Fibroblast of skin of scalp (primary cell): Measurements from ENCODE around the gene TMEM135. TPM values are rescaled to one million over a fixed set of nuclear protein-coding genes. Genes with fewer than 3 reads are reported as not detected.
"Not testable (repeated sequence)": the region's sequence is repeated elsewhere in the genome, so short reads cannot be mapped to it uniquely, and the experiment has no call there.

Experiments used
- DNase-seq: peaks from one replicate; pipeline ENCODE4 v3.0.0-alpha.2; 2013
- polyA plus RNA-seq, 2 experiments: library from polyadenylated mRNA; unstranded; fragments of 120-200 nt; gene quantifications; one replicate each; pipeline ENCODE4 v1.2.1, GENCODE V29; 2013; ENCODE audit not compliant: insufficient read length in 2 of 2

TMEM135 gene
- 12.0 TPM for polyA plus RNA-seq (2013, experiment 1 of 2; ENCODE audit: insufficient read length)
- polyA plus RNA-seq (2013, experiment 2 of 2; ENCODE audit: insufficient read length), result 11.0 TPM

- peak; percentile 89 for DNase-seq
Measured at GRCh38 chr11:87037450-87038234, at the start of gene TMEM135. TMEM135 (plus strand) TSS chr11:87037934; CDS start chr11:87038046, 112 bp downstream.

GRCh38 chr11:86988351-86988881, 49.3 kb upstream of the TMEM135 start:
- no peak for DNase-seq

- DNase-seq, result peak; percentile 45
Measured at GRCh38 chr11:86990031-86990430, 47.7 kb upstream of the TMEM135 start.

- peak; percentile 91 for DNase-seq
Measured at GRCh38 chr11:86990515-86990914, 47.2 kb upstream of the TMEM135 start.

- DNase-seq, result no peak
Measured at GRCh38 chr11:86991341-86991740, 46.4 kb upstream of the TMEM135 start.

- not testable (repeated sequence) for DNase-seq
Measured at GRCh38 chr11:86992340-86992739, 45.4 kb upstream of the TMEM135 start.

- no peak for DNase-seq
Measured at GRCh38 chr11:86993031-86993430, 44.7 kb upstream of the TMEM135 start.

GRCh38 chr11:86996953-86997570, 40.7 kb upstream of the TMEM135 start:
- no peak for DNase-seq

GRCh38 chr11:86999388-86999787, 38.3 kb upstream of the TMEM135 start:
- no peak for DNase-seq

- DNase-seq, result no peak
Measured at GRCh38 chr11:86999859-87000753, 37.6 kb upstream of the TMEM135 start.

- DNase-seq, result no peak
Measured at GRCh38 chr11:87002918-87003317, 34.8 kb upstream of the TMEM135 start.

- DNase-seq, result not testable (repeated sequence)
Measured at GRCh38 chr11:87004281-87004680, 33.5 kb upstream of the TMEM135 start.

- no peak for DNase-seq
Measured at GRCh38 chr11:87005569-87005921, 32.2 kb upstream of the TMEM135 start.

GRCh38 chr11:87006035-87006434, 31.7 kb upstream of the TMEM135 start:
- no peak for DNase-seq

GRCh38 chr11:87007963-87008362, 29.8 kb upstream of the TMEM135 start:
- peak; percentile 12 for DNase-seq

GRCh38 chr11:87012089-87012488, 25.6 kb upstream of the TMEM135 start:
- DNase-seq, result no peak

GRCh38 chr11:87012673-87013072, 25.1 kb upstream of the TMEM135 start:
- DNase-seq, result no peak

GRCh38 chr11:87013912-87014825, 23.6 kb upstream of the TMEM135 start:
- no peak for DNase-seq

GRCh38 chr11:87015645-87016044, 22.1 kb upstream of the TMEM135 start:
- DNase-seq, result no peak

GRCh38 chr11:87019613-87020271, 18.0 kb upstream of the TMEM135 start:
- DNase-seq, result no peak

- DNase-seq, result no peak
Measured at GRCh38 chr11:87020336-87020735, 17.4 kb upstream of the TMEM135 start.
